Endothelial cell of umbilical vein (primary cell): ENCODE data around the gene MRPS34. TPM values are rescaled to one million over a fixed set of nuclear protein-coding genes. Genes with fewer than 3 reads are reported as not detected.

Experiments used
- BruUV-seq: library from RNA; stranded (reverse); fragments of 400-500 nt; replicated peaks from 2 replicates; lab custom pipeline; 2021; lab: Mats Ljungman, UMichigan
- CTCF ChIA-PET: fragments of 300-600, 350-600 bp; sonication (Branson Sonifier 250); formaldehyde crosslinking; loops from one replicate; lab custom pipeline; 2021; ENCODE audit warnings: antibody characterized with exemption, inconsistent platforms; lab: Charles Lee
- POLR2A ChIA-PET: fragments of 300-600, 350-600 bp; sonication (Branson Sonifier 250); formaldehyde crosslinking; loops from one replicate; lab custom pipeline; 2021; ENCODE audit warnings: antibody characterized with exemption, inconsistent platforms; lab: Charles Lee
- DNase-seq: peaks from one replicate; pipeline ENCODE4 v3.0.0-alpha.2; 2011; ENCODE audit warnings: low read depth, low spot score
- FAIRE-seq: peaks from 2 replicates; lab custom pipeline; 2011; peaks lifted over from hg19 to GRCh38; lab: Jason Lieb, UNC
- H2AFZ ChIP-seq: 2 replicates; pipeline ENCODE4 v1.6.0; 2012; ENCODE audit warnings: low read depth, low read length, control low read depth, inconsistent platforms
- H3K27ac ChIP-seq: 2 replicates; pipeline ENCODE4 v1.5.1; 2011; ENCODE audit warnings: low read depth, mild to moderate bottlenecking, control low read depth, low read length, moderate library complexity; ENCODE audit not compliant: insufficient read depth
- H3K27me3 ChIP-seq, 2 experiments: 2 replicates each; pipeline versions ENCODE4 v1.6.0 to v1.6.1; 2011; ENCODE audit warnings: low read length in 2 of 2, mixed read lengths in 1 of 2; ENCODE audit not compliant: control insufficient read depth in 2 of 2, insufficient read depth in 2 of 2
- H3K36me3 ChIP-seq, 2 experiments: 2 replicates in 1 of 2; 3 replicates in 1 of 2; pipeline ENCODE4 v1.5.1; 2011; ENCODE audit warnings: low read length in 2 of 2, mild to moderate bottlenecking in 1 of 2, moderate library complexity in 1 of 2; ENCODE audit not compliant: control insufficient read depth in 2 of 2, insufficient read depth in 2 of 2; ENCODE audit errors: extremely low read depth in 1 of 2
- H3K4me1 ChIP-seq: 3 replicates; pipeline ENCODE4 v1.5.1; 2011; ENCODE audit warnings: mild to moderate bottlenecking, low read length; ENCODE audit not compliant: control insufficient read depth, insufficient read depth; ENCODE audit errors: extremely low read depth
- H3K4me2 ChIP-seq: 2 replicates; pipeline ENCODE4 v1.6.1; 2011; ENCODE audit warnings: low read length, control low read depth, mixed read lengths; ENCODE audit not compliant: insufficient read depth
- H3K4me3 ChIP-seq, 3 experiments: fragments of 200-600 bp in 1 of 3; sonication (generic), shearing (Covaris generic) in 1 of 3; replicated peaks in 1 of 3; 2 replicates each; pipeline ENCODE4 v1.5.1; 2011 to 2016; ENCODE audit warnings: control low read depth in 3 of 3, low read length in 3 of 3, mild to moderate bottlenecking in 2 of 3, inconsistent platforms in 1 of 3, low read depth in 1 of 3, moderate library complexity in 1 of 3; ENCODE audit not compliant: insufficient read depth in 1 of 3
- H3K79me2 ChIP-seq: 2 replicates; pipeline ENCODE4 v1.6.0; 2012; ENCODE audit warnings: low read length, inconsistent platforms; ENCODE audit not compliant: control insufficient read depth, insufficient read depth
- H3K9ac ChIP-seq: replicated peaks from 2 replicates; pipeline ENCODE3; 2011; ENCODE audit warnings: low read length, control low read depth; ENCODE audit not compliant: insufficient read depth; ENCODE audit errors: extremely low read depth
- H3K9me1 ChIP-seq: replicated peaks from 3 replicates; pipeline ENCODE4 v1.6.0; 2011; ENCODE audit warnings: mild to moderate bottlenecking, low read length; ENCODE audit not compliant: control insufficient read depth, insufficient read depth; ENCODE audit errors: extremely low read depth
- H3K9me3 ChIP-seq: replicated peaks from 2 replicates; pipeline ENCODE4 v1.5.1; 2012; ENCODE audit warnings: low read length, inconsistent platforms; ENCODE audit not compliant: control insufficient read depth, insufficient read depth
- H4K20me1 ChIP-seq: replicated peaks from 2 replicates; pipeline ENCODE3; 2011; ENCODE audit warnings: mild to moderate bottlenecking, low read length; ENCODE audit not compliant: control insufficient read depth, insufficient read depth; ENCODE audit errors: extremely low read depth
- EZH2 ChIP-seq: IDR thresholded peaks from 2 replicates; pipeline ENCODE4 v1.6.1; 2012; ENCODE audit warnings: borderline replicate concordance, low read depth, mild to moderate bottlenecking, moderate library complexity, low read length, inconsistent platforms; ENCODE audit not compliant: severe bottlenecking
- FOS ChIP-seq: IDR thresholded peaks from 2 replicates; pipeline ENCODE4 v1.6.1; 2011; ENCODE audit warnings: mild to moderate bottlenecking, low read length, moderate library complexity, borderline replicate concordance; ENCODE audit not compliant: insufficient read depth
- GATA2 ChIP-seq: IDR thresholded peaks from 2 replicates; pipeline ENCODE4 v1.7.0; 2011; ENCODE audit warnings: low read depth, mild to moderate bottlenecking, moderate library complexity, mixed read lengths, low read length; ENCODE audit not compliant: insufficient read length, insufficient read depth
- MYC ChIP-seq: IDR thresholded peaks from one replicate; pipeline ENCODE4 v1.6.1; 2011; ENCODE audit warnings: mild to moderate bottlenecking, low read depth, low read length
- POLR2A ChIP-seq: IDR thresholded peaks from 2 replicates; pipeline ENCODE4 v1.6.1; 2012; ENCODE audit warnings: low read depth, mild to moderate bottlenecking, control low read depth, low read length
- POLR2AphosphoS5 ChIP-seq: IDR thresholded peaks from 2 replicates; pipeline ENCODE4 v1.6.1; 2012; ENCODE audit warnings: low read depth, mild to moderate bottlenecking, control low read depth, low read length, moderate library complexity; ENCODE audit not compliant: insufficient read depth
- dilution Hi-C: fragments of 300-500 bp; cut with MboI; formaldehyde crosslinking; loops from one replicate; pipeline ENCODE4 v1.15.0; 2019; ENCODE audit warnings: low sequenced_read_pairs; ENCODE audit not compliant: extremely low pct_ligation_motif_present
- intact Hi-C: fragments of 100-400 bp; cut with micrococcal nuclease; formaldehyde crosslinking; loops from one replicate; pipeline ENCODE4 v1.10.0; 2022
- polyA plus RNA-seq, 4 experiments: library from polyadenylated mRNA; depleted of rRNA in 3 of 4; stranded (reverse) in 3 of 4; unstranded in 1 of 4; fragments of >200 nt; gene quantifications; 2 replicates each; pipeline versions ENCODE4 v1.2.1 to v1.2.3, GENCODE V29; 2011 to 2012; ENCODE audit warnings: missing spikeins in 1 of 4
- total RNA-seq: library from RNA; stranded (reverse); gene quantifications from 2 replicates; pipeline ENCODE4 v1.2.3, GENCODE V29; 2021

Gene MRPS34
- total and polyA plus RNA-seq, 2 donors (not counting 3 experiments of a cell fraction or from before 2014, with no cell fraction given) = 82.1 to 102 TPM

- POLR2A ChIA-PET = no interaction called here
- no peak overlapping the region for H3K27ac ChIP-seq
- H3K4me1 ChIP-seq = no peaks in the 10 kb centered on the region
- DNase-seq (no peak), FAIRE-seq (no peak)
- no peaks in the 10 kb centered on the region for H3K27me3 ChIP-seq
- H4K20me1 ChIP-seq = no peaks in the 10 kb centered on the region
- H3K4me3 ChIP-seq = no peak overlapping the region
- intact Hi-C loops = no loop called here
- H3K36me3 ChIP-seq = peaks cover 4 to 45% of the 10 kb centered on the region in 2 experiments
- no peak for TF ChIP-seq EZH2
- H2AFZ ChIP-seq = no peak overlapping the region
- H3K9ac ChIP-seq = no peak overlapping the region
- H3K79me2 ChIP-seq = no peaks in the 10 kb centered on the region
- no peaks in the 10 kb centered on the region for H3K9me1 ChIP-seq
- BruUV-seq = no TSS peak
- H3K4me2 ChIP-seq = no peak overlapping the region
- CTCF ChIA-PET = interaction anchor here (1.4 kb wide), 1 partner anchor 21 kb away, joined by 6 read pairs; no protein-coding TSS in a partner anchor
- H3K9me3 ChIP-seq = no peaks in the 10 kb centered on the region
- dilution Hi-C loops = no loop called here
These were observed 28.5 kb downstream of the MRPS34 start for GRCh38 chr16:1744338-1744840.

DNA sequence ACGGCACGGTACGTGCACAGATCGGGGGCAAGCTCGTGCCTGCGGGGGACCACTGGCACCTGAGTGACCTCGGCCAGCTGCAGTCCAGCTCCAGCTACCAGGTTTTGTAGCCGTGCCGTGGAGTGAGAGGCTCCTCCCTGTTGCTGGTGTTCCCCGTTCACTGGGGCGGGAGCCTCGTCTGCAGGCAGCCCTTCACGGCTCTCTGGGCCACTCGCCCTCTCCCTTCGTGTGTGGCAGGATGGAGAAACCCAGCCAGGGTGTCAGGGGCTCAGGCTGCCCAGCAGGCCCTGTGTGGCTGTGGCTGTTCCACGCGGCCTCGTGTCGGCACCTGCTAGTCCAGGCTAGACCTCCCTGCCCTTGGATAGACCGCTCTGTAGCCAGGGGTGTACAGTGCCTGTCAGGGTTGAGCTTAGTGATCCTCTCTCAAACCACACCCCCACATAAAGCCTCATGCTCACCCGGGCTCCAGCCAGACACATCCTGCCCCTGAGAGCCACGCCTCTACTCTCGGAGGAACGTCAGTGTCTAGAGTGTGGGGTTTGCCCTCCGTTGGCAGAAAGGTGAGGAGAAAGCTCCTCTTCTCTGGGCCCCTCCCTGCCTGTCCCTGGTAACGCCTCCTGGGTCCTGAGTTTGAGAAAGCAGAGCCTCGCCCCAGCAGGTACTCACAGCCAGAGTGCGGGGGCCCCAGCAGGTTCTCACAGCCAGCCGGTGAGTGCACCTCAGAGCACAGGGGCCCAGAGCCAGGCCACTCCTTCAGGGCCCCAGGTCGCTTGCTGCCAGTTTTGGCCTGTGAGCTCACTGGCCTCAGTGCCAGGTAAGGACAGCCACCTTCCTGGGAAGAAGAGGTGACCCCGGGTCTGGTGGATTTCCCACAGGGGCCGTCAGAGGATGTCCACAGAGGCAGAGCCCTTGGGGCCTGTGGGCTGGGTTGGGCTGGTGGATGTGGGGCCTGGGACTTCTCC is 29.3 kb downstream of the MRPS34 start:
- POLR2A ChIA-PET = no interaction called here

More for the DNA sequence above, 29.3 kb downstream of the MRPS34 start:
- no peaks in the 10 kb centered on the region for H3K9me1 ChIP-seq
- BruUV-seq = TSS peak; percentile 13
- TF ChIP-seq POLR2AphosphoS5 = no peak
- no peak for TF ChIP-seq MYC
- TF ChIP-seq POLR2A = no peak
- TF ChIP-seq EZH2 = no peak
- TF ChIP-seq FOS = no peak
- TF ChIP-seq GATA2 = no peak
- H3K9me3 ChIP-seq = no peaks in the 10 kb centered on the region
- no peak overlapping the region for H3K27ac ChIP-seq
- dilution Hi-C loops (no loop called here), intact Hi-C loops (no loop called here)
- no peak overlapping the region for H3K9ac ChIP-seq
- DNase-seq (no peak), FAIRE-seq (no peak)
- peaks cover 3 to 38% of the 10 kb centered on the region in 2 experiments for H3K36me3 ChIP-seq
- no peaks in the 10 kb centered on the region for H3K27me3 ChIP-seq
- CTCF ChIA-PET = interaction anchor here (1.4 kb wide), 1 partner anchor 20 kb away, joined by 6 read pairs; no protein-coding TSS in a partner anchor
- H4K20me1 ChIP-seq = no peaks in the 10 kb centered on the region
- no peak overlapping the region for H2AFZ ChIP-seq
- H3K4me1 ChIP-seq = no peaks in the 10 kb centered on the region
- H3K4me3 ChIP-seq = no peak overlapping the region
- no peaks in the 10 kb centered on the region for H3K79me2 ChIP-seq
- H3K4me2 ChIP-seq = no peak overlapping the region
